Prostate gland (tissue), 2 donors: ENCODE results near the gene KRT73.

ENCODE experiments used
- POLR2AphosphoS5 ChIP-seq: sonication (generic); formaldehyde crosslinking; IDR thresholded peaks from one replicate; pipeline ENCODE4 v1.6.1; 2017; ENCODE audit warnings: antibody characterized with exemption
- TF ChIP-seq, protein P1 (sequence below), 4 experiments: fragments of 200-600 bp in 2 of 4; fragments of 450-650 bp in 2 of 4; sonication (generic) in 2 of 4; IDR thresholded peaks; 1 replicate in 3 of 4; 2 replicates in 1 of 4; pipeline ENCODE4 v1.5.1; 2016 to 2019; ENCODE audit warnings: antibody characterized with exemption in 4 of 4, mild to moderate bottlenecking in 2 of 4, moderate library complexity in 2 of 4

DNA sequence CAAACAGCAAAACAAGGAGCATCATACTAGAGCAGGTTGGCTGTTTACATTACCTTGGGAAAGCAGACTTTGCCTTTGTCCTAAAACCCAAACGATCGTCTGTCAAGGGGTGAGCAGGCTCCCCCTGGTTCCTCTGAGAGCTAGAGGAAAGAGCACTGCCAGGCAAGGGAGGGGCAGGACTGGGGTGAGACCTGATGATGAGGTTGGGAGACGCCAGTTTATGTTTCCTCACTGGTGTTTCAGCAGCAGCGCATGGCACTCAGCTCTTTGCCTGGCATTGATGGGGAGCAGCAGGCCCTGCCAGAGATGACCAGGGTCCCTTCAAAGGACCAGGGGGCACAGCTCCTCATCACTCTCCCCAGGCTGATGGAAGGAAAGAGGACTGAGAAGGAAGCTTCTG, 41.6 kb upstream of the KRT73 start:
- TF ChIP-seq POLR2AphosphoS5 = no peak
- TF ChIP-seq, protein P1, sequence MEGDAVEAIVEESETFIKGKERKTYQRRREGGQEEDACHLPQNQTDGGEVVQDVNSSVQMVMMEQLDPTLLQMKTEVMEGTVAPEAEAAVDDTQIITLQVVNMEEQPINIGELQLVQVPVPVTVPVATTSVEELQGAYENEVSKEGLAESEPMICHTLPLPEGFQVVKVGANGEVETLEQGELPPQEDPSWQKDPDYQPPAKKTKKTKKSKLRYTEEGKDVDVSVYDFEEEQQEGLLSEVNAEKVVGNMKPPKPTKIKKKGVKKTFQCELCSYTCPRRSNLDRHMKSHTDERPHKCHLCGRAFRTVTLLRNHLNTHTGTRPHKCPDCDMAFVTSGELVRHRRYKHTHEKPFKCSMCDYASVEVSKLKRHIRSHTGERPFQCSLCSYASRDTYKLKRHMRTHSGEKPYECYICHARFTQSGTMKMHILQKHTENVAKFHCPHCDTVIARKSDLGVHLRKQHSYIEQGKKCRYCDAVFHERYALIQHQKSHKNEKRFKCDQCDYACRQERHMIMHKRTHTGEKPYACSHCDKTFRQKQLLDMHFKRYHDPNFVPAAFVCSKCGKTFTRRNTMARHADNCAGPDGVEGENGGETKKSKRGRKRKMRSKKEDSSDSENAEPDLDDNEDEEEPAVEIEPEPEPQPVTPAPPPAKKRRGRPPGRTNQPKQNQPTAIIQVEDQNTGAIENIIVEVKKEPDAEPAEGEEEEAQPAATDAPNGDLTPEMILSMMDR (IDR thresholded peaks at IDR 0.05) = no peak
